ENCODE data around the gene PCNX2. TPM values are rescaled to one million over a fixed set of nuclear protein-coding genes. Genes with fewer than 3 reads are reported as not detected.

The PCNX2 gene
- total and polyA plus RNA-seq, 4 donors: 24.4 to 85.8 (median 29.8) TPM

DNA sequence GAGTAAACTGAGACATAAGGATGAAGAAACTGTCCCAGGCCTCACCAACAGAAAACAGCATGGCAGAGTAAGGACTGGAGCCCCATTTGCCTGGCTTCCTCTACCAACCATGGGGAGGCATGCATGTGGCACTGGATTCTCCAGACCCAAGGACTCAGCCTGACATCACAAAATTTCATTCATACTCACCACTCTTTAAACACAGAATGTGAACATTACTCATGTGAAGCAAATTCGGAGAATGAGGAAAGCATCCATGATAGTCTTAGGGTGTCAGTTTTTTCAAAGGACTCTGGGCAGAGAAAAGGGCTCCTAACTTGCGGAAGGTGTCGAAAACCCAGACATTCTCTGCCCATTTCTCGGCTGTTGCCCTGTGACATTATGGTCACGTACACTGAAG lies 83.9 kb downstream of the PCNX2 start:
- no peaks in the 10 kb centered on the region for H3K4me1 ChIP-seq (ENCODE audit: control insufficient read depth, insufficient read depth, low read length)
- H3K27me3 ChIP-seq (ENCODE audit: control insufficient read depth, insufficient read depth, low read length): no peaks in the 10 kb centered on the region
- WGBS (ENCODE audit: insufficient coverage): 100% methylated on average over 3 of the region's 5 CpGs
- no peak overlapping the region for H3K27ac ChIP-seq (ENCODE audit: low read depth, low read length)
- H3K9me3 ChIP-seq (ENCODE audit: control insufficient read depth, insufficient read depth, low read length): no peaks in the 10 kb centered on the region
- H3K36me3 ChIP-seq (ENCODE audit: control insufficient read depth, insufficient read depth, low read length): peaks cover 6% of the 10 kb centered on the region
- DNase-seq (ENCODE audit: low read depth in 4 of 6, low spot score in 6 of 6): no peak
- H3K4me3 ChIP-seq (ENCODE audit: low read depth, low read length): no peak overlapping the region

DNA sequence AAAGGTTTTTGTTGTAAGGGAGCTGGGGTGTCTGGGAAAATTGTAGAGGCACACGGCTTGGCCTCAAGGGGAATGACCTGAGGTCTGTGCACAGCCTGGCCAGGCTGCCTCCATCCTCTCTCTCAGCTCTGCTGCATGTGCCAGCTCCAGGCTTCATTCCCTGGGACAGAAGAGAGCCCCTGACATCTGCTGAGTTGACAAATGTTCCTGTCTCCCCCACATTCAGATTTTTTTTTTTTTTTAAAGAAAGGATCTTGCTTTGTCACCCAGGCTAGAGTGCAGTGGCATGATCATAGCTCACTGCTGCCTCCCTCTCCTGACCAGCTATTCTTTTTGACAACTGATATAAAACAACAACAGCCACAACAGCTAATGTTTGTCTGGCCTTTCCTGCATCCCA lies 84.4 kb downstream of the PCNX2 start:
- 27% methylated on average over 1 of the region's 1 CpG for WGBS (ENCODE audit: insufficient coverage)
- DNase-seq (ENCODE audit: low read depth in 4 of 6, low spot score in 6 of 6): no peak
- H3K27me3 ChIP-seq (ENCODE audit: control insufficient read depth, insufficient read depth, low read length): no peaks in the 10 kb centered on the region

GRCh38 chr1:233209481-233209880 lies 86.0 kb downstream of the PCNX2 start:
- no peaks in the 10 kb centered on the region for H3K9me3 ChIP-seq (ENCODE audit: control insufficient read depth, insufficient read depth, low read length)
- peaks cover 7% of the 10 kb centered on the region for H3K36me3 ChIP-seq (ENCODE audit: control insufficient read depth, insufficient read depth, low read length)
- no CpG with 5 or more reads among the region's 2 CpGs for WGBS (ENCODE audit: insufficient coverage)
- H3K4me1 ChIP-seq (ENCODE audit: control insufficient read depth, insufficient read depth, low read length): no peaks in the 10 kb centered on the region
- no peaks in the 10 kb centered on the region for H3K27me3 ChIP-seq (ENCODE audit: control insufficient read depth, insufficient read depth, low read length)
- no peak overlapping the region for H3K27ac ChIP-seq (ENCODE audit: low read depth, low read length)
- no peak overlapping the region for H3K4me3 ChIP-seq (ENCODE audit: low read depth, low read length)
- DNase-seq (ENCODE audit: low read depth in 4 of 6, low spot score in 6 of 6): peak in 1 of 6 donors; percentile 59

More for the DNA sequence above, 84.4 kb downstream of the PCNX2 start:
- Histone ChIP-seq H3K27ac (ENCODE audit: low read depth, low read length) (no peak overlapping the region), H3K9me3 (ENCODE audit: control insufficient read depth, insufficient read depth, low read length) (no peaks in the 10 kb centered on the region), H3K4me3 (ENCODE audit: low read depth, low read length) (no peak overlapping the region), H3K36me3 (ENCODE audit: control insufficient read depth, insufficient read depth, low read length) (peaks cover 7% of the 10 kb centered on the region), H3K4me1 (ENCODE audit: control insufficient read depth, insufficient read depth, low read length) (no peaks in the 10 kb centered on the region)

DNA sequence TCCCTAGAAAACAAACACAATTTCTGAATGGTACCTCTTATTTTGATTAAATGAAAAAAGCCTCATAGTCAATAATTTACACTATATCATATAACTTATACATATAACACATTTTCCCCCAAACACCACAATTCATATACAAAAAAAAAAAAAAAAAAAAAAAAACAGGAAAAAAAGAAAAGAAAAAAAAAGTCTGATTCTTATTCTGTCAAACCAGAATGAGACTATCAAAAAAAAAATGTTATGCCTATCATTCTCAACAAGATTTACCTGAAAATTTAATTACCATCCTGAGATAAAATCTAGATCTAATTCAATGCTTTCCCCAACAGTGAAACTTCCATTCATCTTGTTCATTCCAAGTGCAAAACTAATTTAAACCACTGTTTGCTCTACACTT lies 86.8 kb downstream of the PCNX2 start:
- Histone ChIP-seq H3K27ac (ENCODE audit: low read depth, low read length) (no peak overlapping the region), H3K9me3 (ENCODE audit: control insufficient read depth, insufficient read depth, low read length) (no peaks in the 10 kb centered on the region), H3K4me3 (ENCODE audit: low read depth, low read length) (no peak overlapping the region), H3K4me1 (ENCODE audit: control insufficient read depth, insufficient read depth, low read length) (no peaks in the 10 kb centered on the region), H3K36me3 (ENCODE audit: control insufficient read depth, insufficient read depth, low read length) (peaks cover 7% of the 10 kb centered on the region), H3K27me3 (ENCODE audit: control insufficient read depth, insufficient read depth, low read length) (no peaks in the 10 kb centered on the region)
- no peak for DNase-seq (ENCODE audit: low read depth in 4 of 6, low spot score in 6 of 6)

GRCh38 chr1:233197940-233198339 lies 97.6 kb downstream of the PCNX2 start:
- Histone ChIP-seq H3K27me3 (ENCODE audit: control insufficient read depth, insufficient read depth, low read length) (no peaks in the 10 kb centered on the region), H3K36me3 (ENCODE audit: control insufficient read depth, insufficient read depth, low read length) (peaks cover 10% of the 10 kb centered on the region), H3K4me3 (ENCODE audit: low read depth, low read length) (no peak overlapping the region), H3K4me1 (ENCODE audit: control insufficient read depth, insufficient read depth, low read length) (no peaks in the 10 kb centered on the region), H3K27ac (ENCODE audit: low read depth, low read length) (no peak overlapping the region), H3K9me3 (ENCODE audit: control insufficient read depth, insufficient read depth, low read length) (no peaks in the 10 kb centered on the region)
- WGBS (ENCODE audit: insufficient coverage): no CpG with 5 or more reads among the region's 2 CpGs
- no peak for DNase-seq (ENCODE audit: low read depth in 4 of 6, low spot score in 6 of 6)

GRCh38 chr1:233193741-233194140 lies 101.8 kb downstream of the PCNX2 start:
- DNase-seq (ENCODE audit: low read depth in 4 of 6, low spot score in 6 of 6): no peak
- Histone ChIP-seq H3K4me3 (ENCODE audit: low read depth, low read length) (no peak overlapping the region), H3K36me3 (ENCODE audit: control insufficient read depth, insufficient read depth, low read length) (peaks cover 5% of the 10 kb centered on the region), H3K4me1 (ENCODE audit: control insufficient read depth, insufficient read depth, low read length) (no peaks in the 10 kb centered on the region), H3K9me3 (ENCODE audit: control insufficient read depth, insufficient read depth, low read length) (no peaks in the 10 kb centered on the region), H3K27ac (ENCODE audit: low read depth, low read length) (no peak overlapping the region), H3K27me3 (ENCODE audit: control insufficient read depth, insufficient read depth, low read length) (no peaks in the 10 kb centered on the region)
- no CpG with 5 or more reads among the region's 3 CpGs for WGBS (ENCODE audit: insufficient coverage)

DNA sequence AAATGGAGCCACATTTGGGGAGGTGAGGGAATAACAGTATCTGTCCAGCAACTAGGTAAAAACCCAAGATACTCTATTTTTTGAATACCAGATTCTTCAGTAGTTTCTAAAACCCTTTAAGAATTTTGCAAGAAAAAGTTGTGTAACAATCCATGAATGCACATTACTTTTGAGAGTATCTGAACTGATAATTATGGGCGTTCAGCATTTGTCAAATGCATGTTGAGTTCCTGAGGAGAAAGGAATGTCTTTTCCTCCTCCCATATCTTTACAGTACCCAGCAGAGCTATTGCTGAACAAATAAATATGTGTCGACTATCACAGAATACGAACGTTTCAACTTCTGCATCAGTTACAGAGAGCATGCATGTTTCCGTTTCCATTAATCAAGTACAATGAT lies 104.5 kb downstream of the PCNX2 start:
- no peaks in the 10 kb centered on the region for H3K4me1 ChIP-seq (ENCODE audit: control insufficient read depth, insufficient read depth, low read length)
- no peaks in the 10 kb centered on the region for H3K27me3 ChIP-seq (ENCODE audit: control insufficient read depth, insufficient read depth, low read length)
- no peaks in the 10 kb centered on the region for H3K36me3 ChIP-seq (ENCODE audit: control insufficient read depth, insufficient read depth, low read length)
- H3K9me3 ChIP-seq (ENCODE audit: control insufficient read depth, insufficient read depth, low read length): no peaks in the 10 kb centered on the region
- no CpG with 5 or more reads among the region's 5 CpGs for WGBS (ENCODE audit: insufficient coverage)
- no peak overlapping the region for H3K4me3 ChIP-seq (ENCODE audit: low read depth, low read length)
- DNase-seq (ENCODE audit: low read depth in 4 of 6, low spot score in 6 of 6): peak in 1 of 6 donors; percentile 28
- H3K27ac ChIP-seq (ENCODE audit: low read depth, low read length): no peak overlapping the region

DNA sequence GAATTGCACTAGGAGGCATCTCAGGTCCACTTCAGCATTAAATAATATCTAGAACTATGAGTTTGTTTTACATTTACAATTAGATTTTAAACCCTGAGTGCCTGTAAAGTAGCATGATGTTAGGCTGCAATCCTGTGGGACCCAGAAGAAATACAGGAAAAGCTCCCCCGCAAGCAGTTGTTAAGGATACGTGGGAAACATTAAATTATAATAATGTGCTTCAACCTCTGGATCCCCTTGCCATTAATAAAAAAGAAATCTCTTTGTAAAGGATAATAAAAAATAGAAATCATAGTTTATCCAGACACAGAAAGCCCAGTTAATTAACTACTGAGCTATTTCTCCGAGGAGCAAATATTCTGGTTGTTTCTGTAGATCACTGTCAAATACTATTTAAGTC lies 106.0 kb downstream of the PCNX2 start:
- DNase-seq (ENCODE audit: low read depth in 4 of 6, low spot score in 6 of 6): peak in 1 of 6 donors; percentile 69
- H3K4me1 ChIP-seq (ENCODE audit: control insufficient read depth, insufficient read depth, low read length): no peaks in the 10 kb centered on the region
- H3K27me3 ChIP-seq (ENCODE audit: control insufficient read depth, insufficient read depth, low read length): no peaks in the 10 kb centered on the region
- H3K4me3 ChIP-seq (ENCODE audit: low read depth, low read length): no peak overlapping the region
- no CpG with 5 or more reads among the region's 3 CpGs for WGBS (ENCODE audit: insufficient coverage)
- H3K27ac ChIP-seq (ENCODE audit: low read depth, low read length): no peak overlapping the region
- H3K36me3 ChIP-seq (ENCODE audit: control insufficient read depth, insufficient read depth, low read length): no peaks in the 10 kb centered on the region
- no peaks in the 10 kb centered on the region for H3K9me3 ChIP-seq (ENCODE audit: control insufficient read depth, insufficient read depth, low read length)

DNA sequence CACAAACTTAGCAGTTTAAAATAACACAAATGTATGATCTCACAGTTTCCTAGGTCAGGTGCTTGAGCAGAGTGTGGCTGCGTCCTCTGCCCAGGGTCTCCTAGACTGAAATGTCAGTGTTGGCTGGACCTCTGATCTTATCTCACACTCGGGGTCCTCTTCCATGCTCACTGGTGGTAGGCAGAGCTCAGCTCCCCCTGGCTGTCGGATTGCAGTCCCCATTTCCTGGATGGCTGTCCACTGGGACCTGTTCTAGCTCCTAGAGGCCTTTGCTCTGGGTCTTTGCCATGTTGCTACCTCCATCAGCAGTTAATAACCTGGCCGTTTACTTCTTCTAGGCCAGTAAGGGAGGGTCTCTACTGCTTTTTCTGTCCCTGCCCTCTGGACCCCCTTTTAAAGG lies 107.5 kb downstream of the PCNX2 start:
- H3K4me3 ChIP-seq (ENCODE audit: low read depth, low read length): no peak overlapping the region
- no peaks in the 10 kb centered on the region for H3K4me1 ChIP-seq (ENCODE audit: control insufficient read depth, insufficient read depth, low read length)
- no peaks in the 10 kb centered on the region for H3K27me3 ChIP-seq (ENCODE audit: control insufficient read depth, insufficient read depth, low read length)
- no peaks in the 10 kb centered on the region for H3K36me3 ChIP-seq (ENCODE audit: control insufficient read depth, insufficient read depth, low read length)
- H3K27ac ChIP-seq (ENCODE audit: low read depth, low read length): no peak overlapping the region
- no peak for DNase-seq (ENCODE audit: low read depth in 4 of 6, low spot score in 6 of 6)
- WGBS (ENCODE audit: insufficient coverage): 91% methylated on average over 4 of the region's 4 CpGs
- H3K9me3 ChIP-seq (ENCODE audit: control insufficient read depth, insufficient read depth, low read length): no peaks in the 10 kb centered on the region

- no peak for DNase-seq (ENCODE audit: low read depth in 4 of 6, low spot score in 6 of 6)
- 65% methylated on average over 5 of the region's 8 CpGs for WGBS (ENCODE audit: insufficient coverage)
- Histone ChIP-seq H3K36me3 (ENCODE audit: control insufficient read depth, insufficient read depth, low read length) (no peaks in the 10 kb centered on the region), H3K27ac (ENCODE audit: low read depth, low read length) (no peak overlapping the region), H3K4me1 (ENCODE audit: control insufficient read depth, insufficient read depth, low read length) (no peaks in the 10 kb centered on the region), H3K9me3 (ENCODE audit: control insufficient read depth, insufficient read depth, low read length) (no peaks in the 10 kb centered on the region), H3K4me3 (ENCODE audit: low read depth, low read length) (no peak overlapping the region), H3K27me3 (ENCODE audit: control insufficient read depth, insufficient read depth, low read length) (no peaks in the 10 kb centered on the region)
Observed at GRCh38 chr1:233183226-233184020, 112.1 kb downstream of the PCNX2 start.

Data from spinal cord (tissue), 10 donors.